Measurements from ENCODE around the gene CYP27C1.
"Not testable (repeated sequence)": the region's sequence is repeated elsewhere in the genome, so short reads cannot be mapped to it uniquely, and the experiment has no call there.

Gene CYP27C1

GRCh38 chr2:127165539-127165935, 54.6 kb downstream of the CYP27C1 start:
- Histone ChIP-seq H3K4me2 (ENCODE audit: low read length) (no peak overlapping the region), H3K27ac (ENCODE audit: low read depth, low read length) (no peak overlapping the region), H3K4me1 (ENCODE audit: control insufficient read depth, low read length) (peaks cover 3% of the 10 kb centered on the region; the same call in 1 of the 2 replicates), H3K27me3 (ENCODE audit: control insufficient read depth, low read length) (peaks cover 18% of the 10 kb centered on the region), H3K9me3 (ENCODE audit: control insufficient read depth, insufficient read depth, low read length) (no peaks in the 10 kb centered on the region), H3K9me2 (replicated peaks; ENCODE audit: control insufficient read depth, low read length) (no peaks in the 10 kb centered on the region), H4K20me1 (ENCODE audit: control insufficient read depth, insufficient read depth, low read depth, low read length) (no peaks in the 10 kb centered on the region), H3K4me3 (ENCODE audit: low read length) (no peak overlapping the region), H3K36me3 (ENCODE audit: control insufficient read depth, low read length) (no peaks in the 10 kb centered on the region), H3F3A (ENCODE audit: control insufficient read depth, insufficient read depth) (no peaks in the 10 kb centered on the region), H3K79me2 (ENCODE audit: control insufficient read depth, low read length) (no peaks in the 10 kb centered on the region)
- no peak for TF ChIP-seq CTCF (IDR thresholded peaks at IDR 0.05; ENCODE audit: low read depth, low read length, poor library complexity, severe bottlenecking)

- Histone ChIP-seq H3K4me3 (ENCODE audit: low read length) (no peak overlapping the region), H3F3A (ENCODE audit: control insufficient read depth, insufficient read depth) (no peaks in the 10 kb centered on the region), H4K20me1 (ENCODE audit: control insufficient read depth, insufficient read depth, low read depth, low read length) (no peaks in the 10 kb centered on the region), H3K4me1 (ENCODE audit: control insufficient read depth, low read length) (peaks cover 3% of the 10 kb centered on the region; the same call in 1 of the 2 replicates), H3K9me3 (ENCODE audit: control insufficient read depth, insufficient read depth, low read length) (no peaks in the 10 kb centered on the region), H3K9me2 (replicated peaks; ENCODE audit: control insufficient read depth, low read length) (no peaks in the 10 kb centered on the region), H3K27ac (ENCODE audit: low read depth, low read length) (no peak overlapping the region), H3K36me3 (ENCODE audit: control insufficient read depth, low read length) (no peaks in the 10 kb centered on the region), H3K27me3 (ENCODE audit: control insufficient read depth, low read length) (peaks cover 20% of the 10 kb centered on the region), H3K79me2 (ENCODE audit: control insufficient read depth, low read length) (no peaks in the 10 kb centered on the region), H3K4me2 (ENCODE audit: low read length) (no peak overlapping the region)
- TF ChIP-seq CTCF (IDR thresholded peaks at IDR 0.05; ENCODE audit: low read depth, low read length, poor library complexity, severe bottlenecking) = no peak
- TF ChIP-seq EZH2phosphoT487 (IDR thresholded peaks at IDR 0.05; ENCODE audit: borderline replicate concordance, low read length) = no peak
These were observed 55.1 kb downstream of the CYP27C1 start for GRCh38 chr2:127164761-127165538.

- peaks cover 8% of the 10 kb centered on the region for H3K4me1 ChIP-seq (ENCODE audit: control insufficient read depth, low read length)
- no peak overlapping the region for H3K4me3 ChIP-seq (ENCODE audit: low read length)
- H3K27ac ChIP-seq (ENCODE audit: low read depth, low read length) = no peak overlapping the region
- H3K27me3 ChIP-seq (ENCODE audit: control insufficient read depth, low read length) = peaks cover 25% of the 10 kb centered on the region
- H3K79me2 ChIP-seq (ENCODE audit: control insufficient read depth, low read length) = no peaks in the 10 kb centered on the region
- no peaks in the 10 kb centered on the region for H3K36me3 ChIP-seq (ENCODE audit: control insufficient read depth, low read length)
- H3K4me2 ChIP-seq (ENCODE audit: low read length) = no peak overlapping the region
- H4K20me1 ChIP-seq (ENCODE audit: control insufficient read depth, insufficient read depth, low read depth, low read length) = no peaks in the 10 kb centered on the region
- no peaks in the 10 kb centered on the region for H3F3A ChIP-seq (ENCODE audit: control insufficient read depth, insufficient read depth)
- TF ChIP-seq EZH2phosphoT487 (IDR thresholded peaks at IDR 0.05; ENCODE audit: borderline replicate concordance, low read length) (no peak), CTCF (IDR thresholded peaks at IDR 0.05; ENCODE audit: low read depth, low read length, poor library complexity, severe bottlenecking) (no peak)
- H3K9me3 ChIP-seq (ENCODE audit: control insufficient read depth, insufficient read depth, low read length) = no peaks in the 10 kb centered on the region
- H3K9me2 ChIP-seq (replicated peaks; ENCODE audit: control insufficient read depth, low read length) = no peaks in the 10 kb centered on the region
These were observed 56.2 kb downstream of the CYP27C1 start for GRCh38 chr2:127163921-127164320.

- not testable (repeated sequence) for H3K79me2 ChIP-seq (ENCODE audit: control insufficient read depth, low read length); H4K20me1 ChIP-seq (ENCODE audit: control insufficient read depth, insufficient read depth, low read depth, low read length); H3K4me3 ChIP-seq (ENCODE audit: low read length); H3K36me3 ChIP-seq (ENCODE audit: control insufficient read depth, low read length); H3F3A ChIP-seq (ENCODE audit: control insufficient read depth, insufficient read depth); H3K9me3 ChIP-seq (ENCODE audit: control insufficient read depth, insufficient read depth, low read length); H3K9me2 ChIP-seq (replicated peaks; ENCODE audit: control insufficient read depth, low read length); H3K27ac ChIP-seq (ENCODE audit: low read depth, low read length); H3K4me2 ChIP-seq (ENCODE audit: low read length)
- H3K27me3 ChIP-seq (ENCODE audit: control insufficient read depth, low read length) = peaks cover 30% of the 10 kb centered on the region
- H3K4me1 ChIP-seq (ENCODE audit: control insufficient read depth, low read length) = peaks cover 12% of the 10 kb centered on the region
These were observed 57.1 kb downstream of the CYP27C1 start for GRCh38 chr2:127163090-127163406.
